ENCODE data around the gene SUSD1. TPM values are rescaled to one million over a fixed set of nuclear protein-coding genes. Genes with fewer than 3 reads are reported as not detected.
"Not testable (repeated sequence)": the region's sequence is repeated elsewhere in the genome, so short reads cannot be mapped to it uniquely, and the experiment has no call there.

SUSD1 gene
- total RNA-seq, 1 experiment from 2014 or later = 15.3 TPM

DNA sequence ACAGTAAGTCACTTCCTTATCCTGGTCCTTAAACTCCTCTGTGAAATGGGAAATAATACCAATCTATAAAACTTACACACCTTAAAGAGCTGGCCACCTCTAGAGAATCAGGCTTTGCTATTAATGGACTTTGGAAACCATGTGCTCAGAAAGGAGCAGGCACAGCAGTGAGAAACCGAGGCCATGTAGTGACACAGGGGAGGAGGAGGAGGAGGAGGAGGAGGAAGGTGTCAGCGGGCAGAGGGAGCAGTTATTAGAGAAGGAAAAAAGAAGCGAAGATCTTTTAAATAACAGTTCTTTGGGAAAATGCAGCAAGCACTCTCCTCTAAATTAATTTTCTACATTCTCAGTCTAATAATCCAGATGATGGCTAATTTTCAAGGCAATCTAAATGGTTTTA lies 38.0 kb downstream of the SUSD1 start:
- ATAC-seq (no peak), DNase-seq (ENCODE audit: low read depth, low spot score) (no peak)
- no peaks in the 10 kb centered on the region for H3K4me1 ChIP-seq (ENCODE audit: control insufficient read depth, insufficient read depth, low read length)
- BruUV-seq (replicated peaks) = no TSS peak
- intact Hi-C loops (cut with micrococcal nuclease; ENCODE audit: unreplicated experiment) (no loop called here), in situ Hi-C loops (cut with HindIII; ENCODE audit: low pct_unique_long_range_greater_than_20kb, low sequenced_read_pairs) (no loop called here)
- ChIA-PET CTCF (no interaction called here), POLR2A (no interaction called here)
- no peaks in the 10 kb centered on the region for H3K27me3 ChIP-seq (ENCODE audit: control insufficient read depth, insufficient read depth, low read length)
- no peak overlapping the region for H3K27ac ChIP-seq (ENCODE audit: low read length)
- H3K36me3 ChIP-seq (ENCODE audit: control insufficient read depth, insufficient read depth, low read length) = no peaks in the 10 kb centered on the region; the same call in 1 of the 2 replicates
- no peaks in the 10 kb centered on the region; the same call in 1 of the 2 replicates for H3K9me3 ChIP-seq (ENCODE audit: control insufficient read depth, insufficient read depth, low read depth, low read length)
- no peak overlapping the region for H3K4me3 ChIP-seq (ENCODE audit: low read depth in 2 of 2, low read length in 2 of 2)
- TF ChIP-seq, protein P1, sequence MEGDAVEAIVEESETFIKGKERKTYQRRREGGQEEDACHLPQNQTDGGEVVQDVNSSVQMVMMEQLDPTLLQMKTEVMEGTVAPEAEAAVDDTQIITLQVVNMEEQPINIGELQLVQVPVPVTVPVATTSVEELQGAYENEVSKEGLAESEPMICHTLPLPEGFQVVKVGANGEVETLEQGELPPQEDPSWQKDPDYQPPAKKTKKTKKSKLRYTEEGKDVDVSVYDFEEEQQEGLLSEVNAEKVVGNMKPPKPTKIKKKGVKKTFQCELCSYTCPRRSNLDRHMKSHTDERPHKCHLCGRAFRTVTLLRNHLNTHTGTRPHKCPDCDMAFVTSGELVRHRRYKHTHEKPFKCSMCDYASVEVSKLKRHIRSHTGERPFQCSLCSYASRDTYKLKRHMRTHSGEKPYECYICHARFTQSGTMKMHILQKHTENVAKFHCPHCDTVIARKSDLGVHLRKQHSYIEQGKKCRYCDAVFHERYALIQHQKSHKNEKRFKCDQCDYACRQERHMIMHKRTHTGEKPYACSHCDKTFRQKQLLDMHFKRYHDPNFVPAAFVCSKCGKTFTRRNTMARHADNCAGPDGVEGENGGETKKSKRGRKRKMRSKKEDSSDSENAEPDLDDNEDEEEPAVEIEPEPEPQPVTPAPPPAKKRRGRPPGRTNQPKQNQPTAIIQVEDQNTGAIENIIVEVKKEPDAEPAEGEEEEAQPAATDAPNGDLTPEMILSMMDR (IDR thresholded peaks at IDR 0.05) = no peak
- TF ChIP-seq, protein P2, sequence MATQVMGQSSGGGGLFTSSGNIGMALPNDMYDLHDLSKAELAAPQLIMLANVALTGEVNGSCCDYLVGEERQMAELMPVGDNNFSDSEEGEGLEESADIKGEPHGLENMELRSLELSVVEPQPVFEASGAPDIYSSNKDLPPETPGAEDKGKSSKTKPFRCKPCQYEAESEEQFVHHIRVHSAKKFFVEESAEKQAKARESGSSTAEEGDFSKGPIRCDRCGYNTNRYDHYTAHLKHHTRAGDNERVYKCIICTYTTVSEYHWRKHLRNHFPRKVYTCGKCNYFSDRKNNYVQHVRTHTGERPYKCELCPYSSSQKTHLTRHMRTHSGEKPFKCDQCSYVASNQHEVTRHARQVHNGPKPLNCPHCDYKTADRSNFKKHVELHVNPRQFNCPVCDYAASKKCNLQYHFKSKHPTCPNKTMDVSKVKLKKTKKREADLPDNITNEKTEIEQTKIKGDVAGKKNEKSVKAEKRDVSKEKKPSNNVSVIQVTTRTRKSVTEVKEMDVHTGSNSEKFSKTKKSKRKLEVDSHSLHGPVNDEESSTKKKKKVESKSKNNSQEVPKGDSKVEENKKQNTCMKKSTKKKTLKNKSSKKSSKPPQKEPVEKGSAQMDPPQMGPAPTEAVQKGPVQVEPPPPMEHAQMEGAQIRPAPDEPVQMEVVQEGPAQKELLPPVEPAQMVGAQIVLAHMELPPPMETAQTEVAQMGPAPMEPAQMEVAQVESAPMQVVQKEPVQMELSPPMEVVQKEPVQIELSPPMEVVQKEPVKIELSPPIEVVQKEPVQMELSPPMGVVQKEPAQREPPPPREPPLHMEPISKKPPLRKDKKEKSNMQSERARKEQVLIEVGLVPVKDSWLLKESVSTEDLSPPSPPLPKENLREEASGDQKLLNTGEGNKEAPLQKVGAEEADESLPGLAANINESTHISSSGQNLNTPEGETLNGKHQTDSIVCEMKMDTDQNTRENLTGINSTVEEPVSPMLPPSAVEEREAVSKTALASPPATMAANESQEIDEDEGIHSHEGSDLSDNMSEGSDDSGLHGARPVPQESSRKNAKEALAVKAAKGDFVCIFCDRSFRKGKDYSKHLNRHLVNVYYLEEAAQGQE (IDR thresholded peaks at IDR 0.05; ENCODE audit: insufficient read depth in 1 of 2, low read depth in 2 of 2, low read length in 1 of 2) = no peak
- no peak for TF ChIP-seq TCF7L2 (IDR thresholded peaks at IDR 0.05; ENCODE audit: low read depth, low read length)
- TF ChIP-seq POLR2AphosphoS5 (IDR thresholded peaks at IDR 0.05; ENCODE audit: low read depth, low read length) = no peak

DNA sequence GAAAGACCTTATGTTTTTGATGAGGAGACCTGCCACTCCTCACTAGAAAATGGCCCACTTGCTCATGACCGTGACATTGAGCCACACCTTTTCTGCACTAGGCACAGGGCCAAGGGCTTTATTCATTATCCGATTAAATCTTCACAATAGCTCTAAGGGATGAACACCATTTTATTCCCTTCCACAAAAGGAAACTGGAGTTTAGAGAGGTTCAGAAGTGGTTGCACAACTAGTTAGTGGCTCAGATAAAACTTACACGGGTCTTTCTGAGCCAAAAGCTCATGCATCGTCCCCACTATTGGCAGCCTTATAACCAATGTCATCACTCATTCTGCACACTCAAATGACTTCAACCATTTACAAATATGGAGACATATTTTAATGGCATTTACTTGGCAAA lies 39.4 kb downstream of the SUSD1 start:
- intact Hi-C loops (cut with micrococcal nuclease; ENCODE audit: unreplicated experiment) = no loop called here
- Histone ChIP-seq H3K9me3 (ENCODE audit: control insufficient read depth, insufficient read depth, low read depth, low read length) (no peaks in the 10 kb centered on the region; the same call in 1 of the 2 replicates), H3K27me3 (ENCODE audit: control insufficient read depth, insufficient read depth, low read length) (no peaks in the 10 kb centered on the region), H3K36me3 (ENCODE audit: control insufficient read depth, insufficient read depth, low read length) (no peaks in the 10 kb centered on the region; the same call in 1 of the 2 replicates), H3K4me1 (ENCODE audit: control insufficient read depth, insufficient read depth, low read length) (no peaks in the 10 kb centered on the region), H3K4me3 (ENCODE audit: low read depth in 2 of 2, low read length in 2 of 2) (no peak overlapping the region), H3K27ac (ENCODE audit: low read length) (no peak overlapping the region)
- ChIA-PET CTCF (no interaction called here), POLR2A (no interaction called here)
- TF ChIP-seq, protein P2 (IDR thresholded peaks at IDR 0.05; ENCODE audit: insufficient read depth in 1 of 2, low read depth in 2 of 2, low read length in 1 of 2) = no peak
- TF ChIP-seq, protein P1 (IDR thresholded peaks at IDR 0.05) = no peak
- TF ChIP-seq SIN3A (IDR thresholded peaks at IDR 0.05; ENCODE audit: borderline replicate concordance, insufficient read depth, low read depth, low read length) (no peak), POLR2AphosphoS5 (IDR thresholded peaks at IDR 0.05; ENCODE audit: low read depth, low read length) (no peak), TCF7L2 (IDR thresholded peaks at IDR 0.05; ENCODE audit: low read depth, low read length) (no peak)
- ATAC-seq (no peak), DNase-seq (ENCODE audit: low read depth, low spot score) (no peak)
- no TSS peak for BruUV-seq (replicated peaks)
- in situ Hi-C loops (cut with HindIII; ENCODE audit: low pct_unique_long_range_greater_than_20kb, low sequenced_read_pairs) = no loop called here

DNA sequence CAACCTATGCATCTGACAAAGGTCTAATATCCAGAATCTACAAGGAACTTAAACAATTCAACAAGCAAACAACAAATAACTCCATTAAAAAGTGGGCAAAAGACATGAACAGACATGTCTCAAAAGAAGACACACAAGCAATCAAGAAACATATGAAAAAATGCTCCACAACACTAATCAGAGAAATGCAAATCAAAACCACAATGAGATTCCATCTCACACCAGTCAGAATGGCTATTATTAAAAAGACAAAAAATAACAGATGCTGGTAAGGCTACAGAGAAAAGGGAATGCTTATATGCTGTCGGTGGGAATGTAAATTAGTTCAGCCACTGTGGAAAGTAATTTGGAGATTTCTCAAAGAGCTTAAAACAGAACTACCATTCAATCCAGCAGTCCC lies 41.3 kb downstream of the SUSD1 start:
- H3K4me1 ChIP-seq (ENCODE audit: control insufficient read depth, insufficient read depth, low read length); POLR2A ChIA-PET; DNase-seq (ENCODE audit: low read depth, low spot score); H3K27ac ChIP-seq (ENCODE audit: low read length); H3K36me3 ChIP-seq (ENCODE audit: control insufficient read depth, insufficient read depth, low read length); H3K27me3 ChIP-seq (ENCODE audit: control insufficient read depth, insufficient read depth, low read length); ATAC-seq; intact Hi-C loops (cut with micrococcal nuclease; ENCODE audit: unreplicated experiment); H3K9me3 ChIP-seq (ENCODE audit: control insufficient read depth, insufficient read depth, low read depth, low read length); H3K4me3 ChIP-seq (ENCODE audit: low read depth in 2 of 2, low read length in 2 of 2); BruUV-seq (replicated peaks); in situ Hi-C loops (cut with HindIII; ENCODE audit: low pct_unique_long_range_greater_than_20kb, low sequenced_read_pairs); CTCF ChIA-PET: not testable (repeated sequence)
